Sigmoid colon (tissue), 7 donors: ENCODE data around the gene RPUSD3. TPM values are rescaled to one million over a fixed set of nuclear protein-coding genes. Genes with fewer than 3 reads are reported as not detected.

Experiments
- DNase-seq: peaks from one replicate; pipeline ENCODE4 v3.0.0-alpha.2; 2019
- H3K27ac ChIP-seq, 4 donors: fragments of 200-600 bp; sonication (generic); one replicate each; pipeline ENCODE4 v1.5.1; 2016 to 2019; ENCODE audit warnings: mild to moderate bottlenecking in 1 of 4
- H3K27me3 ChIP-seq, 3 donors: fragments of 200-600 bp; sonication (generic); one replicate each; pipeline ENCODE4 v1.5.1; 2019; ENCODE audit warnings: mild to moderate bottlenecking in 1 of 3
- H3K36me3 ChIP-seq, 4 donors: fragments of 200-600 bp; sonication (generic); one replicate each; pipeline ENCODE4 v1.5.1; 2016 to 2019
- H3K4me1 ChIP-seq, 4 donors: fragments of 200-600 bp; sonication (generic); one replicate each; pipeline ENCODE4 v1.5.1; 2017 to 2019
- H3K4me3 ChIP-seq, 4 donors: fragments of 200-600 bp; sonication (generic); one replicate each; pipeline ENCODE4 v1.5.1; 2017 to 2019; ENCODE audit warnings: mild to moderate bottlenecking in 2 of 4, moderate library complexity in 1 of 4
- H3K9me3 ChIP-seq, 4 donors: fragments of 200-600 bp in 3 of 4; sonication (generic) in 3 of 4; one replicate each; pipeline versions ENCODE4 v1.5.1 to v1.6.1; 2013 to 2019
- CTCF ChIP-seq, 4 experiments: fragments of 450-650 bp in 3 of 4; fragments of 200-600 bp in 1 of 4; IDR thresholded peaks; one replicate each; pipeline ENCODE4 v1.5.1; 2016 to 2019; ENCODE audit warnings: antibody characterized with exemption in 4 of 4, mild to moderate bottlenecking in 3 of 4, moderate library complexity in 2 of 4
- EP300 ChIP-seq, 4 donors: sonication (generic); formaldehyde crosslinking; IDR thresholded peaks; one replicate each; pipeline ENCODE4 v1.6.1; 2017; ENCODE audit warnings: antibody characterized with exemption in 4 of 4
- POLR2A ChIP-seq, 2 donors: fragments of 450-650 bp; IDR thresholded peaks; one replicate each; pipeline ENCODE4 v1.6.1; 2016; ENCODE audit warnings: antibody characterized with exemption in 2 of 2, mild to moderate bottlenecking in 2 of 2, moderate library complexity in 2 of 2
- POLR2AphosphoS5 ChIP-seq, 4 donors: sonication (generic); formaldehyde crosslinking; IDR thresholded peaks; one replicate each; pipeline ENCODE4 v1.6.1; 2017; ENCODE audit warnings: antibody characterized with exemption in 4 of 4
- WGBS, 2 donors: extraction: QIAGEN DNeasy Blood & Tissue Kit; methylation state at CpG; one replicate each; pipeline ENCODE4 v1.1.7; 2013; 5-methylcytosine and 5-hydroxymethylcytosine counted together
- intact Hi-C: fragments of 100-400 bp; cut with DNase I; formaldehyde crosslinking; loops from one replicate; pipeline ENCODE4 v1.15.1; 2023
- polyA plus RNA-seq, 3 donors: library from polyadenylated mRNA; stranded (reverse); fragments of 200-250 nt; gene quantifications; one replicate each; pipeline ENCODE4 v1.2.3, GENCODE V29; 2013
- total RNA-seq, 4 donors: library from RNA; depleted of rRNA; stranded (reverse); fragments of >200 nt; gene quantifications; one replicate each; pipeline ENCODE4 v1.1.0, GENCODE V29; 2016
- donor health status: healthy with polysubstance abuse.
- donor health status: Bipolar disorder and iron deficiency.
- donor health status: healthy.

RPUSD3 gene
- total and polyA plus RNA-seq, 7 donors = 22.0 to 54.7 (median 42.6) TPM

- Histone ChIP-seq H3K27ac (no peak overlapping the region), H3K9me3 (no peaks in the 10 kb centered on the region), H3K4me3 (no peak overlapping the region), H3K27me3 (no peaks in the 10 kb centered on the region), H3K4me1 (peaks cover 0 to 23% (median 19%) of the 10 kb centered on the region in 4 donors), H3K36me3 (peaks cover 31 to 66% (median 45%) of the 10 kb centered on the region in 4 donors)
- no peak for TF ChIP-seq POLR2A (IDR thresholded peaks at IDR 0.05)
- TF ChIP-seq CTCF (IDR thresholded peaks at IDR 0.05) = no peak
- no peak for TF ChIP-seq POLR2AphosphoS5 (IDR thresholded peaks at IDR 0.05)
- TF ChIP-seq EP300 (IDR thresholded peaks at IDR 0.05) = no peak
- no peak for DNase-seq
- intact Hi-C loops = no loop called here
- WGBS, 2 donors = 93 to 95% methylated on average over 12 of the region's 12 CpGs
These were observed 46.4 kb downstream of the RPUSD3 start for GRCh38 chr3:9797196-9797945.

GRCh38 chr3:9795207-9795606 lies 48.6 kb downstream of the RPUSD3 start:
- WGBS, 2 donors = 74 to 86% methylated on average over 5 of the region's 5 CpGs

GRCh38 chr3:9794400-9794799 lies 49.4 kb downstream of the RPUSD3 start:
- Histone ChIP-seq H3K4me3 (no peak overlapping the region), H3K27ac (peak overlapping the region in 1 of 4 donors; percentile 98), H3K4me1 (peaks cover 0 to 40% (median 36%) of the 10 kb centered on the region in 4 donors), H3K9me3 (no peaks in the 10 kb centered on the region), H3K27me3 (no peaks in the 10 kb centered on the region), H3K36me3 (peaks cover 6 to 49% (median 28%) of the 10 kb centered on the region in 4 donors)
- 94 to 96% methylated on average over 11 of the region's 11 CpGs for WGBS, 2 donors
- intact Hi-C loops = loop anchor here (5.0 kb wide), 1 partner anchor 62 kb away; the partner anchor contains the start of gene BRPF1
- no peak for DNase-seq
- TF ChIP-seq POLR2A (IDR thresholded peaks at IDR 0.05) (no peak), EP300 (IDR thresholded peaks at IDR 0.05) (no peak), POLR2AphosphoS5 (IDR thresholded peaks at IDR 0.05) (no peak), CTCF (IDR thresholded peaks at IDR 0.05) (no peak)

More at GRCh38 chr3:9795207-9795606, 48.6 kb downstream of the RPUSD3 start:
- H3K9me3 ChIP-seq = no peaks in the 10 kb centered on the region
- no peak for TF ChIP-seq CTCF (IDR thresholded peaks at IDR 0.05)
- TF ChIP-seq POLR2A (IDR thresholded peaks at IDR 0.05) = no peak
- TF ChIP-seq POLR2AphosphoS5 (IDR thresholded peaks at IDR 0.05) = no peak
- no peak for TF ChIP-seq EP300 (IDR thresholded peaks at IDR 0.05)
- peaks cover 0 to 40% (median 36%) of the 10 kb centered on the region in 4 donors for H3K4me1 ChIP-seq
- intact Hi-C loops = no loop called here
- no peak overlapping the region for H3K27ac ChIP-seq
- no peak overlapping the region for H3K4me3 ChIP-seq
- no peak for DNase-seq
- no peaks in the 10 kb centered on the region for H3K27me3 ChIP-seq
- peaks cover 13 to 49% (median 30%) of the 10 kb centered on the region in 4 donors for H3K36me3 ChIP-seq

GRCh38 chr3:9793161-9793781 lies 50.5 kb downstream of the RPUSD3 start:
- WGBS, 2 donors = 1% methylated on average over 23 of the region's 23 CpGs
- Histone ChIP-seq H3K36me3 (peaks cover 8 to 49% (median 19%) of the 10 kb centered on the region in 4 donors), H3K27ac (peak overlapping the region; percentile 86 to 98 (median 96)), H3K9me3 (no peaks in the 10 kb centered on the region), H3K27me3 (no peaks in the 10 kb centered on the region), H3K4me3 (peak overlapping the region; percentile 60 to 99 (median 84)), H3K4me1 (peaks cover 0 to 40% (median 36%) of the 10 kb centered on the region in 4 donors)
- no peak for DNase-seq
- intact Hi-C loops = loop anchor here (2.0 to 5.0 kb wide), 2 partner anchors 44 to 61 kb away; partner anchors contain the start of genes BRPF1 and OGG1
- TF ChIP-seq POLR2A (IDR thresholded peaks at IDR 0.05) = peak; percentile 66 to 82
- peak in 1 of 4 experiments; percentile 16 for TF ChIP-seq CTCF (IDR thresholded peaks at IDR 0.05)
- no peak for TF ChIP-seq POLR2AphosphoS5 (IDR thresholded peaks at IDR 0.05)
